Erythroblast (primary cell): ENCODE results near the gene ELAVL2.

ENCODE experiments used
- DNase-seq, 2 experiments: peaks; one replicate each; lab custom pipeline; 2025; lab: John Stamatoyannopoulos, UW
- GATA1 ChIP-seq: IDR thresholded peaks from 2 replicates; pipeline ENCODE4 v1.6.1; 2011; ENCODE audit warnings: low read depth, mild to moderate bottlenecking, control low read depth, low read length, moderate library complexity
- POLR2A ChIP-seq: IDR thresholded peaks from 2 replicates; pipeline ENCODE4 v1.6.1; 2011; ENCODE audit warnings: mild to moderate bottlenecking, low read length

The ELAVL2 gene

DNA sequence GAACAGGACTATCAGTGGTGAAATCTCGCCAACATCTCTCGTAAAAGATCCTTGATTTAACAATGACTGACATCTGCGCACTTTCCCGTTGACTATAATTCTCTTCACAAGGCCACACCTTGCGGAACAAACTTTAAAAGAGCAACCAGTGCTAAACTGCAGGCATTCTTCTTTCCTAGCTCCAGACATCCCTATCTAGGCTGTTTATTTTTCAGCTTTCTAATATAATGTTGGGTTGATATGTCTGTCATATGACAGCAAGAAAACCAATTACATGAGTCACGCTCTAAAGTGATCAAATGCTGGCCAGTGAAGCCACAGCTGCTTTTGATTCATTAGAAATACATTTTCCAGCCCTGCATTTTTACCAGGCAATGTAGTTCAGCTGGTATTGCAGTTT lies 162.5 kb downstream of the ELAVL2 start:
- DNase-seq, result no peak
- TF ChIP-seq GATA1, result no peak

DNA sequence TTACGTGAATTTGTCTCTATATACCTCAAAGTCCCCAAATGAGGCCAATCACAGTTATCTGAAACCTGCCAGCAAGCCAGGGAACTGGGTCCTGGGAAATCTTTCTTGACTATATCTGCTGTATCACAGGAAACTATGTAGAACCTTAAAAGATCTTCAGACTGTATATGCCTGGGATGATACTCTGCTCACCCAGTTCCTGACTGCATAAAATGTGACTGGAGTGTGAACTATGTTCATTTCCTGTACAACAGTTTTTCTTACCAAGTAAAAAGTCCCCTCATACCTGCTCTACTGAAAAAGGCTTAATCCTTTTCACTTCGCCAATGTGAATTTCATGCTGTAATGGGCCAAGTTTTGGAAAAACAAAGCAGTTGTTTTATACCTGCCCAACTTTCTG lies 162.9 kb downstream of the ELAVL2 start:
- no peak for TF ChIP-seq POLR2A
- no peak for TF ChIP-seq GATA1
- no peak for DNase-seq

DNA sequence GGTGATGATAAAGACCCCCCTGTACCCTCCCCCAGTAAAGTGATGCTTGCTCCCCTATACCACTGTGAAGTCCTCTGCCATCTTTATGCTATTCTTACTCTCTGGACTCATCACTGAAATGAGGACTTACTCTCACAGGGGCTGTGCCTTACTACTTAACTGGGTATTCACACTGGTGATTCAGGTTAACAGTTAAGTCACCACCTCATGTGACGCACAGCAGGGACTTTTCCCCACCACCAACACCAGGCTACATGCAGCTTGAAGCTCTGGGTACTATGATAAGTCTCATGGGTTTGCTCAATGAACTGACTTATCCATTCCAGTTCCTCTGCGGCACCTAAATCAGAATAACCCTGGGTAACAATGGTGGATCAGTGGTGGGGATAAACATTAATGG lies 163.7 kb downstream of the ELAVL2 start:
- DNase-seq, result no peak

DNA sequence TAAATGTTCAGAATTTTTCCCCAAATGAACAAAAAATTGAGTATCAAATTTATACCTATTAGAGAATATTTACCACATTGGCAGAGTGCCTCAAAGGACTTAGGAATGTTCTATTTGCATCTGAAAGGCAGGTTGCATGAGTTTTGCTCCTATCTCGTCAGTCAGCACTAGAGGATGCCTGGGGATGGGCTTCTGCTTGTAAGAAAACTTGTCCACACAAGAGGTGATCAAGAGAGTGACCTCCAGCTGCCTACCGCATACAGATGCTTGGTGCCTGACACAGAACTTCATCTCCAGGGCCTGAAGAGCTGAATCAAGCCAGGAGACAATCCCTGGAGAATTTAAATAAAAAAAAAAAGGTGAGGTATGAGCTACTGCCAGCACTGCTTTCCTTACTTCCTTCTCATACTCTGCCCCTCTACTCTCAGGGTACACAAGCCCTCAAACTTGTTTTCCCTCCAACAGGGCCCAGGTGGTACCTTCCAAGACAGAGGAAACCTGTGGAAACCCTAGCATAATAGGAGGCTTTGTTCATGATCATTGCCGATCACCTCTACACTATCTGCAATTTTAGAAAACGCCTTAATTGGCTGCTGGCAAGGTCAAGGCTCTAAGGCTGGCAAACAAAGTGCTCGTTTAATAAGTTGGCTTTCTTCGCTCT lies 166.6 kb downstream of the ELAVL2 start:
- DNase-seq, result no peak
- no peak for TF ChIP-seq POLR2A

More for the DNA sequence above, 163.7 kb downstream of the ELAVL2 start:
- no peak for TF ChIP-seq POLR2A
- no peak for TF ChIP-seq GATA1

GRCh38 chr9:23658376-23659258 lies 167.4 kb downstream of the ELAVL2 start:
- TF ChIP-seq POLR2A (no peak), GATA1 (no peak)
- no peak for DNase-seq

DNA sequence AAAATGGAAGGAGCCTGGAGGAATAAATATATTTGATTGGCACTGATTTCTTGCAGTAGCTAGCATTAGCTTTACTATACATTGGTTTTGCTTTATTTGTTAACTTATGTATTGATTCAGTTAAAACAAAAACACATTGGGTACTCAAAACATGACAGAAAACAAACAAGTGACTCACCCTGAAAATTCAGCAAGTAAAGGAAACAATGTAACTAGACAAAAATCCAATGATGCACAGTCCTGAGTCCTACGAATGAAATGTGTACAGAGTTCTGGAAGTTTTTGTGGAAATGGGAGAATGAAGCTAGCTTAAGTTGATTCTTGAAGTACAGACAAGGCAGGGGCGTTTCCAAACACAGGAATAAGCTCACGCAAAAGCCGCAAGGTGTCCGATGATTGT lies 175.0 kb downstream of the ELAVL2 start:
- no peak for DNase-seq
- TF ChIP-seq POLR2A (no peak), GATA1 (no peak)

DNA sequence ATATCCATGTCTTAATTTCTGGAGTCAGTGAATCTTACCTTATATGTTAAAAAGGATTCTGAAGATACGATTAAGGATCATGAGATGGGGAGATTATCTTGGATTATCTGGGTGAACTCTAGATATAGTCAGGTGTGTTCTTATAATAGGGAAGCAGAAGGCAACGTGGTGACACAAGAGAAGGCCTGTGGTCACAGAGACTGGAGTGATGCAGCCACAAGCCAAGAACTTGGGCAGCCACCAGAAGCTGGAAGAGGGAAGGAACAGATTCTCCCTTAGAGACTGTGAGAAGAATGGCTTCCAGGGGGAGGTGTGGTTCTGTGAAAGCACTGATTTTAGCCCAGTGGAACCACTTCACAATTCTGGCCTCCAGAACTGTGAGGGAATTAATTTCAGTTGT lies 177.4 kb downstream of the ELAVL2 start:
- no peak for DNase-seq
- TF ChIP-seq GATA1 (no peak), POLR2A (no peak)

DNA sequence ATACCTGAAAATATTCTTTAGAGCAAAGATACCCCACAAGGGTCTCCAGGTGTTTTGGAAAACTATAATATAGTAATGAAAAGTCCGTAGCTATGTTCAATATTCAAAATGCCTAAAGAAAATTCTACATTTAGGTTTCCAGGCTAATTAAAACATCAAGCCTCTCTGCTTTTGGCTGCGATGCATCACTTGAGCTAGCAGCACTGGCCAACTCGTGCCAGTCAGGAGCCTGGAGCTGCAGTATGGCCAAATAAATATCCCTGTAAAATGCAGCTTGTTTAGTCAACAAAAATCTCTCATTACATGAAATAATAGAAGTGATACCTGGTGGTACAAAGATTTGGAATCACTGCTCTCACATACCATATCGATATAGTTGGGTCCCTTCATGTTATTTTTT lies 181.1 kb downstream of the ELAVL2 start:
- TF ChIP-seq POLR2A (no peak), GATA1 (no peak)
- no peak for DNase-seq

DNA sequence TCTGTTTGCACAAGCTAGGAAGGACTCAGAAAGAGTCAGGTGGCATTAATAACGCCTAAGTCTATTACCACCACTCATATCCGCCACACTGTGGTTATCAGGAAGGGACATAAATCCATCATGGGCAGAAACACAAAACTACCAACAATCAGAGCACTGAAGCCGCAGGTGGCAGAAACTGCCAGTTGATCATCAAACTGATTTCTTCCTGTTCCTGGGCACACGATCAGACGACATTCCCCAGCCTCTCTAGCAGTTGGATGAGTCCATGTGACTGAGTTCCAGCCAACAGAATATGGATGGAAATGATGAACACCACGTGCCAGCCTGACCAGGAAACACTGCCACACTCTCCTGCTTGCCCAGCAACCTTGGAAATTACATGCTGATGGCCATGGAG lies 181.7 kb downstream of the ELAVL2 start:
- TF ChIP-seq GATA1, result no peak
- no peak for TF ChIP-seq POLR2A

GRCh38 chr9:23643656-23644258 lies 182.3 kb downstream of the ELAVL2 start:
- DNase-seq, result no peak
- TF ChIP-seq POLR2A, result no peak
- no peak for TF ChIP-seq GATA1

More for the DNA sequence above, 181.7 kb downstream of the ELAVL2 start:
- DNase-seq, result no peak
